GM23338 (cell line): Measurements from ENCODE around the gene NKD1. TPM values are rescaled to one million over a fixed set of nuclear protein-coding genes. Genes with fewer than 3 reads are reported as not detected.

Experiments
- ATAC-seq: fragments of 200-7000 bp; cut with Tn5 transposase; 3 replicates; pipeline ENCODE4 v1.9.1; 2020
- DNase-seq: peaks from one replicate; pipeline ENCODE4 v3.0.0-alpha.2; 2015; ENCODE audit warnings: low spot score
- H2AFZ ChIP-seq: fragments of 200-600 bp; sonication (generic); 2 replicates; pipeline ENCODE4 v1.8.0; 2016; ENCODE audit warnings: antibody characterized with exemption, mild to moderate bottlenecking, moderate library complexity
- H3F3A ChIP-seq: fragments of 200-600 bp; sonication (generic); replicated peaks from 2 replicates; pipeline ENCODE4 v1.8.0; 2017; ENCODE audit warnings: antibody characterized with exemption, mixed run types, low read depth
- H3K27ac ChIP-seq: fragments of 200-600 bp; sonication (generic); 2 replicates; pipeline ENCODE4 v1.6.1; 2016; ENCODE audit warnings: low read depth
- H3K27me3 ChIP-seq: fragments of 200-600 bp; sonication (generic); 2 replicates; pipeline ENCODE4 v1.8.0; 2016; ENCODE audit warnings: mild to moderate bottlenecking, mixed run types, moderate library complexity; ENCODE audit not compliant: insufficient read depth
- H3K36me3 ChIP-seq: fragments of 200-600 bp; sonication (generic); 2 replicates; pipeline ENCODE4 v1.8.0; 2016; ENCODE audit warnings: mild to moderate bottlenecking; ENCODE audit not compliant: insufficient read depth
- H3K4me1 ChIP-seq: fragments of 200-600 bp; sonication (generic); 2 replicates; pipeline ENCODE4 v1.8.0; 2016; ENCODE audit warnings: mild to moderate bottlenecking, moderate library complexity; ENCODE audit not compliant: insufficient read depth
- H3K4me2 ChIP-seq: fragments of 200-600 bp; sonication (generic); 2 replicates; pipeline ENCODE4 v1.7.1; 2017; ENCODE audit warnings: mixed run types
- H3K4me3 ChIP-seq: fragments of 200-600 bp; sonication (generic); 2 replicates; pipeline ENCODE4 v1.6.1; 2016; ENCODE audit warnings: mixed run types
- H3K79me2 ChIP-seq: fragments of 200-600 bp; sonication (generic); replicated peaks from 2 replicates; pipeline ENCODE4 v1.8.0; 2017; ENCODE audit warnings: mild to moderate bottlenecking; ENCODE audit not compliant: insufficient read depth
- H3K9me2 ChIP-seq: fragments of 200-600 bp; sonication (generic); 2 replicates; pipeline ENCODE4 v1.8.0; 2017; ENCODE audit not compliant: insufficient read depth
- H4K20me1 ChIP-seq: fragments of 200-600 bp; sonication (generic); replicated peaks from 2 replicates; pipeline ENCODE4 v1.8.0; 2017; ENCODE audit warnings: mild to moderate bottlenecking; ENCODE audit not compliant: insufficient read depth
- H3K27ac Mint-ChIP-seq: 2 replicates; pipeline ENCODE4 v1.8.0; 2020; ENCODE audit warnings: inconsistent platforms, mild to moderate bottlenecking, moderate library complexity, mixed read lengths
- H3K27me3 Mint-ChIP-seq: 3 replicates; pipeline ENCODE4 v1.8.0; 2022; ENCODE audit warnings: low read depth, mild to moderate bottlenecking, moderate library complexity, mixed read lengths, inconsistent platforms; ENCODE audit not compliant: insufficient read depth, poor library complexity
- H3K36me3 Mint-ChIP-seq: 3 replicates; pipeline ENCODE4 v1.8.0; 2021; ENCODE audit warnings: low read depth, mild to moderate bottlenecking, inconsistent platforms, moderate library complexity, mixed read lengths
- H3K4me1 Mint-ChIP-seq: 3 replicates; pipeline ENCODE4 v1.8.0; 2020; ENCODE audit warnings: mild to moderate bottlenecking, inconsistent platforms, mixed read lengths
- H3K4me3 Mint-ChIP-seq: 3 replicates; pipeline ENCODE4 v1.8.0; 2021; ENCODE audit warnings: moderate library complexity, mild to moderate bottlenecking, inconsistent platforms, mixed read lengths
- H3K9me3 Mint-ChIP-seq: 3 replicates; pipeline ENCODE4 v1.8.0; 2020; ENCODE audit warnings: moderate library complexity, mild to moderate bottlenecking, inconsistent platforms, mixed read lengths
- CREB1 ChIP-seq: fragments of 250-450 bp; sonication (Bioruptor Pico); IDR thresholded peaks from 2 replicates; pipeline ENCODE4 v1.5.0; 2020; ENCODE audit warnings: low read depth, mild to moderate bottlenecking, moderate library complexity
- ETS1 ChIP-seq: IDR thresholded peaks from 2 replicates; pipeline ENCODE4 v1.6.1; 2016; ENCODE audit warnings: antibody characterized with exemption
- EZH2 ChIP-seq: fragments of 200-600 bp; sonication (generic); IDR thresholded peaks from one replicate; pipeline ENCODE4 v1.8.0; 2017; ENCODE audit warnings: antibody characterized with exemption, mild to moderate bottlenecking, low read depth; ENCODE audit not compliant: unreplicated experiment
- EZH2phosphoT487 ChIP-seq: fragments of 200-600 bp; sonication (generic); IDR thresholded peaks from one replicate; pipeline ENCODE4 v1.8.1; 2018; ENCODE audit warnings: antibody characterized with exemption; ENCODE audit not compliant: unreplicated experiment
- REST ChIP-seq: IDR thresholded peaks from one replicate; pipeline ENCODE4 v1.6.1; 2018; ENCODE audit warnings: antibody characterized with exemption; ENCODE audit not compliant: unreplicated experiment
- STAT1 ChIP-seq: IDR thresholded peaks from one replicate; pipeline ENCODE4 v1.6.1; 2016; ENCODE audit warnings: antibody characterized with exemption; ENCODE audit not compliant: unreplicated experiment
- ZNF114 ChIP-seq: fragments of 250-450 bp; sonication (Bioruptor Pico); IDR thresholded peaks from 2 replicates; pipeline ENCODE4 v1.5.0; 2020; ENCODE audit warnings: mild to moderate bottlenecking, moderate library complexity
- ZNF331 ChIP-seq: fragments of 250-450 bp; sonication (Bioruptor Pico); IDR thresholded peaks from 2 replicates; pipeline ENCODE4 v1.5.0; 2020; ENCODE audit warnings: low read depth, mild to moderate bottlenecking, moderate library complexity
- polyA plus RNA-seq: library from polyadenylated mRNA; unstranded; fragments of >200 nt; fragmentation: Nextera tagmentation; extraction: Ambion mirVana; gene quantifications from 2 replicates; pipeline ENCODE4 v1.2.1, GENCODE V29; 2016
- total RNA-seq: library from RNA; depleted of rRNA; stranded (reverse); fragments of >200 nt; shearing (Covaris generic); gene quantifications from 2 replicates; pipeline ENCODE4 v1.2.3, GENCODE V29; 2014
- TF ChIP-seq, protein P1 (sequence below): fragments of 250-450 bp; sonication (Bioruptor Pico); IDR thresholded peaks from 2 replicates; pipeline ENCODE4 v1.5.0; 2020; ENCODE audit warnings: mild to moderate bottlenecking, moderate library complexity
- TF ChIP-seq, protein P2 (sequence below), 2 experiments: fragments of 200-600 bp in 1 of 2; sonication (generic) in 1 of 2; conservative IDR thresholded peaks; 2 replicates each; pipeline versions ENCODE4 v1.5.1 to v1.6.1; 2016 to 2017; ENCODE audit warnings: antibody characterized with exemption in 2 of 2, low read depth in 2 of 2, mild to moderate bottlenecking in 2 of 2, moderate library complexity in 1 of 2

NKD1 gene
- total and polyA plus RNA-seq, 2 experiments from 2014 or later: 2.1 to 2.3 TPM

DNA sequence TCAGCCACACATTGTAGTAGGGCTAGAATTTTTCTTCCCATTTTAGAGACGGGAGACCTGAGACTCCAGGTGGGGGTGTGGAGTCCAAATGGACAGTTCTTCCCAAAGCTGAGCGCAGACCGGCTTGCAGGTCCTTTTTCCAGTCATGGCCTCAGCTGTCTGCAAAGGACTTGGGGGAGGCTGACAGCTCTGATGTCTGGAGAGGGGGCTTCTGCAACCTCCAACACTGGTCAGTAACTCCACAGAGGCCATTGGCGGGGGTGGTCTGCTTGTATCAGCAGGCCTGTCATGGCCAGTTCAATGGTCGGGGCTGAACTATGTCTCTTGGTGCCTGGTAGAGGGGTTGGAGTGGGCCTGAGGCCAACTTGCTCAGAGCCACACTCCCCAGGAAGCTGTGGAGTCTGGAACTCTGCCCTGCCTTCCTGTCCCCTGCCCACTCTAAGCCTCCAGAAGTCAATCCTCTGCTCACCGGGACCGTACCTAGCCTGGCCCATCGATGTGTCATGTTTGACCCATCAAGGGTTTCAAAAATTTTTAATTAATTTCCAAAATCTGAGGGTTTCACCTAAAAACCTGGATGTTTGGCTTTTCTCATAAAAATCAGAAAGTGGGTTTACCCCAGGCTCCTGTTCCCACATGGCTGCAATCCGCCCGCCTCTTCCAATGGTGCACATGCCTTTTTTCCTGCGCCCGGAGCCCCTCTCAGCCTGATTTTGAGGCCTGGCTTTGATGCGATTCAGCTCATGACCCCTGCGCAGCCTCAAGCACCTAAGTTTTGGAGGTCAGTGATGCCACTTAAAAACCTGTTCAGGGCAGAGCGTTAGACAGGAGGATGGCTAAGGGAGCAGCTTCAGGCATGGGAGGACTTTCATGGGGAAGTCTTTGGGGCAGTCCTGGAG lies 93.0 kb downstream of the NKD1 start:
- no peak overlapping the region for H2AFZ ChIP-seq
- Mint-ChIP-seq H3K9me3 (no peaks in the 10 kb centered on the region), H3K27ac (no peak overlapping the region), H3K27me3 (peaks cover 5% of the 10 kb centered on the region), H3K4me3 (no peak overlapping the region), H3K36me3 (no peaks in the 10 kb centered on the region; the same call in 2 of the 3 replicates), H3K4me1 (peaks cover 14% of the 10 kb centered on the region)
- H3K27me3 ChIP-seq: no peaks in the 10 kb centered on the region
- no peak overlapping the region for H3K4me2 ChIP-seq
- H3K4me1 ChIP-seq: peaks cover 9% of the 10 kb centered on the region; the same call in 1 of the 2 replicates
- TF ChIP-seq ZNF331 (CRISPR knock-in tag): no peak
- TF ChIP-seq EZH2phosphoT487: no peak
- no peak for TF ChIP-seq STAT1
- TF ChIP-seq REST: no peak
- no peak for TF ChIP-seq CREB1
- TF ChIP-seq ETS1: no peak
- no peak for TF ChIP-seq ZNF114 (CRISPR knock-in tag)
- TF ChIP-seq, protein P1, sequence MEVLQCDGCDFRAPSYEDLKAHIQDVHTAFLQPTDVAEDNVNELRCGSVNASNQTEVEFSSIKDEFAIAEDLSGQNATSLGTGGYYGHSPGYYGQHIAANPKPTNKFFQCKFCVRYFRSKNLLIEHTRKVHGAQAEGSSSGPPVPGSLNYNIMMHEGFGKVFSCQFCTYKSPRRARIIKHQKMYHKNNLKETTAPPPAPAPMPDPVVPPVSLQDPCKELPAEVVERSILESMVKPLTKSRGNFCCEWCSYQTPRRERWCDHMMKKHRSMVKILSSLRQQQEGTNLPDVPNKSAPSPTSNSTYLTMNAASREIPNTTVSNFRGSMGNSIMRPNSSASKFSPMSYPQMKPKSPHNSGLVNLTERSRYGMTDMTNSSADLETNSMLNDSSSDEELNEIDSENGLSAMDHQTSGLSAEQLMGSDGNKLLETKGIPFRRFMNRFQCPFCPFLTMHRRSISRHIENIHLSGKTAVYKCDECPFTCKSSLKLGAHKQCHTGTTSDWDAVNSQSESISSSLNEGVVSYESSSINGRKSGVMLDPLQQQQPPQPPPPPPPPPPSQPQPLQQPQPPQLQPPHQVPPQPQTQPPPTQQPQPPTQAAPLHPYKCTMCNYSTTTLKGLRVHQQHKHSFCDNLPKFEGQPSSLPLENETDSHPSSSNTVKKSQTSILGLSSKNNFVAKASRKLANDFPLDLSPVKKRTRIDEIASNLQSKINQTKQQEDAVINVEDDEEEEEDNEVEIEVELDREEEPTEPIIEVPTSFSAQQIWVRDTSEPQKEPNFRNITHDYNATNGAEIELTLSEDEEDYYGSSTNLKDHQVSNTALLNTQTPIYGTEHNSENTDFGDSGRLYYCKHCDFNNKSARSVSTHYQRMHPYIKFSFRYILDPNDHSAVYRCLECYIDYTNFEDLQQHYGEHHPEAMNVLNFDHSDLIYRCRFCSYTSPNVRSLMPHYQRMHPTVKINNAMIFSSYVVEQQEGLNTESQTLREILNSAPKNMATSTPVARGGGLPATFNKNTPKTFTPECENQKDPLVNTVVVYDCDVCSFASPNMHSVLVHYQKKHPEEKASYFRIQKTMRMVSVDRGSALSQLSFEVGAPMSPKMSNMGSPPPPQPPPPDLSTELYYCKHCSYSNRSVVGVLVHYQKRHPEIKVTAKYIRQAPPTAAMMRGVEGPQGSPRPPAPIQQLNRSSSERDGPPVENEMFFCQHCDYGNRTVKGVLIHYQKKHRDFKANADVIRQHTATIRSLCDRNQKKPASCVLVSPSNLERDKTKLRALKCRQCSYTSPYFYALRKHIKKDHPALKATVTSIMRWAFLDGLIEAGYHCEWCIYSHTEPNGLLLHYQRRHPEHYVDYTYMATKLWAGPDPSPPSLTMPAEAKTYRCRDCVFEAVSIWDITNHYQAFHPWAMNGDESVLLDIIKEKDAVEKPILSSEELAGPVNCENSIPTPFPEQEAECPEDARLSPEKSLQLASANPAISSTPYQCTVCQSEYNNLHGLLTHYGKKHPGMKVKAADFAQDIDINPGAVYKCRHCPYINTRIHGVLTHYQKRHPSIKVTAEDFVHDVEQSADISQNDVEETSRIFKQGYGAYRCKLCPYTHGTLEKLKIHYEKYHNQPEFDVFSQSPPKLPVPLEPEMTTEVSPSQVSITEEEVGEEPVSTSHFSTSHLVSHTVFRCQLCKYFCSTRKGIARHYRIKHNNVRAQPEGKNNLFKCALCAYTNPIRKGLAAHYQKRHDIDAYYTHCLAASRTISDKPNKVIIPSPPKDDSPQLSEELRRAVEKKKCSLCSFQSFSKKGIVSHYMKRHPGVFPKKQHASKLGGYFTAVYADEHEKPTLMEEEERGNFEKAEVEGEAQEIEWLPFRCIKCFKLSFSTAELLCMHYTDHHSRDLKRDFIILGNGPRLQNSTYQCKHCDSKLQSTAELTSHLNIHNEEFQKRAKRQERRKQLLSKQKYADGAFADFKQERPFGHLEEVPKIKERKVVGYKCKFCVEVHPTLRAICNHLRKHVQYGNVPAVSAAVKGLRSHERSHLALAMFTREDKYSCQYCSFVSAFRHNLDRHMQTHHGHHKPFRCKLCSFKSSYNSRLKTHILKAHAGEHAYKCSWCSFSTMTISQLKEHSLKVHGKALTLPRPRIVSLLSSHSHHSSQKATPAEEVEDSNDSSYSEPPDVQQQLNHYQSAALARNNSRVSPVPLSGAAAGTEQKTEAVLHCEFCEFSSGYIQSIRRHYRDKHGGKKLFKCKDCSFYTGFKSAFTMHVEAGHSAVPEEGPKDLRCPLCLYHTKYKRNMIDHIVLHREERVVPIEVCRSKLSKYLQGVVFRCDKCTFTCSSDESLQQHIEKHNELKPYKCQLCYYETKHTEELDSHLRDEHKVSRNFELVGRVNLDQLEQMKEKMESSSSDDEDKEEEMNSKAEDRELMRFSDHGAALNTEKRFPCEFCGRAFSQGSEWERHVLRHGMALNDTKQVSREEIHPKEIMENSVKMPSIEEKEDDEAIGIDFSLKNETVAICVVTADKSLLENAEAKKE (CRISPR knock-in tag): no peak
- TF ChIP-seq EZH2: no peak
- TF ChIP-seq, protein P2, sequence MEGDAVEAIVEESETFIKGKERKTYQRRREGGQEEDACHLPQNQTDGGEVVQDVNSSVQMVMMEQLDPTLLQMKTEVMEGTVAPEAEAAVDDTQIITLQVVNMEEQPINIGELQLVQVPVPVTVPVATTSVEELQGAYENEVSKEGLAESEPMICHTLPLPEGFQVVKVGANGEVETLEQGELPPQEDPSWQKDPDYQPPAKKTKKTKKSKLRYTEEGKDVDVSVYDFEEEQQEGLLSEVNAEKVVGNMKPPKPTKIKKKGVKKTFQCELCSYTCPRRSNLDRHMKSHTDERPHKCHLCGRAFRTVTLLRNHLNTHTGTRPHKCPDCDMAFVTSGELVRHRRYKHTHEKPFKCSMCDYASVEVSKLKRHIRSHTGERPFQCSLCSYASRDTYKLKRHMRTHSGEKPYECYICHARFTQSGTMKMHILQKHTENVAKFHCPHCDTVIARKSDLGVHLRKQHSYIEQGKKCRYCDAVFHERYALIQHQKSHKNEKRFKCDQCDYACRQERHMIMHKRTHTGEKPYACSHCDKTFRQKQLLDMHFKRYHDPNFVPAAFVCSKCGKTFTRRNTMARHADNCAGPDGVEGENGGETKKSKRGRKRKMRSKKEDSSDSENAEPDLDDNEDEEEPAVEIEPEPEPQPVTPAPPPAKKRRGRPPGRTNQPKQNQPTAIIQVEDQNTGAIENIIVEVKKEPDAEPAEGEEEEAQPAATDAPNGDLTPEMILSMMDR (conservative IDR thresholded peaks at IDR 0.05; ENCODE audit: low read depth in 2 of 2): no peak
- no peaks in the 10 kb centered on the region for H3F3A ChIP-seq
- H3K36me3 ChIP-seq: no peaks in the 10 kb centered on the region
- H3K79me2 ChIP-seq: no peaks in the 10 kb centered on the region
- no peaks in the 10 kb centered on the region for H3K9me2 ChIP-seq
- no peak overlapping the region for H3K27ac ChIP-seq
- no peak for ATAC-seq
- no peaks in the 10 kb centered on the region for H4K20me1 ChIP-seq
- no peak overlapping the region for H3K4me3 ChIP-seq
- no peak for DNase-seq
